HepG2 (cell line): ENCODE results near the gene BOLA3. TPM values are rescaled to one million over a fixed set of nuclear protein-coding genes. Genes with fewer than 3 reads are reported as not detected.

Source experiments
- ETV5 ChIP-seq: IDR thresholded peaks from 2 replicates; pipeline ENCODE4 v1.6.1; 2018; ENCODE audit warnings: missing biosample characterization, missing genetic modification reagents, inconsistent platforms, borderline replicate concordance
- GPBP1L1 ChIP-seq: sonication (generic); formaldehyde crosslinking; IDR thresholded peaks from 2 replicates; pipeline ENCODE4 v1.5.0; 2020; ENCODE audit warnings: mild to moderate bottlenecking, missing genetic modification reagents
- MEIS1 ChIP-seq: sonication (generic); formaldehyde crosslinking; IDR thresholded peaks from 2 replicates; pipeline ENCODE4 v1.9.0; 2021; ENCODE audit warnings: mild to moderate bottlenecking, missing genetic modification reagents, moderate library complexity, borderline replicate concordance
- MXD4 ChIP-seq: IDR thresholded peaks from 2 replicates; pipeline ENCODE4 v1.6.1; 2016; ENCODE audit warnings: mild to moderate bottlenecking, missing biosample characterization, missing genetic modification reagents
- MXI1 ChIP-seq: IDR thresholded peaks from 3 replicates; pipeline ENCODE4 v1.6.1; 2012; ENCODE audit warnings: low read depth, low read length, inconsistent platforms, borderline replicate concordance
- NR0B2 ChIP-seq: sonication (generic); formaldehyde crosslinking; IDR thresholded peaks from 2 replicates; pipeline ENCODE4 v1.4.0; 2020; ENCODE audit warnings: mild to moderate bottlenecking, missing genetic modification reagents
- RBAK ChIP-seq: sonication (generic); formaldehyde crosslinking; IDR thresholded peaks from 2 replicates; pipeline ENCODE4 v1.5.1; 2020; ENCODE audit warnings: mild to moderate bottlenecking, missing genetic modification reagents
- RXRA ChIP-seq: sonication (generic); formaldehyde crosslinking; IDR thresholded peaks from 2 replicates; pipeline ENCODE4 v1.5.1; 2020; ENCODE audit warnings: missing genetic modification reagents
- STAT6 ChIP-seq: sonication (generic); formaldehyde crosslinking; IDR thresholded peaks from 2 replicates; pipeline ENCODE4 v1.4.0; 2020; ENCODE audit warnings: missing genetic modification reagents, mild to moderate bottlenecking, borderline replicate concordance
- ZNF407 ChIP-seq: sonication (generic); formaldehyde crosslinking; IDR thresholded peaks from one replicate; pipeline ENCODE4 v1.5.1; 2020; ENCODE audit warnings: mild to moderate bottlenecking, missing genetic modification reagents; ENCODE audit errors: not compliant biosample characterization
- ZNF543 ChIP-seq: sonication (generic); formaldehyde crosslinking; IDR thresholded peaks from 2 replicates; pipeline ENCODE4 v1.4.0; 2020; ENCODE audit warnings: mild to moderate bottlenecking, missing genetic modification reagents
- ZNF557 ChIP-seq: sonication (generic); formaldehyde crosslinking; IDR thresholded peaks from 2 replicates; pipeline ENCODE4 v1.4.0; 2020; ENCODE audit warnings: missing genetic modification reagents
- ZNF713 ChIP-seq: sonication (generic); formaldehyde crosslinking; IDR thresholded peaks from 2 replicates; pipeline ENCODE4 v1.4.0; 2020; ENCODE audit warnings: mild to moderate bottlenecking, missing genetic modification reagents
- ZNF850 ChIP-seq: sonication (generic); formaldehyde crosslinking; conservative IDR thresholded peaks from 2 replicates; pipeline ENCODE4 v1.9.0; 2021; ENCODE audit warnings: mild to moderate bottlenecking, missing genetic modification reagents
- polyA plus RNA-seq, 8 experiments: library from polyadenylated mRNA; depleted of rRNA in 3 of 8; stranded (reverse) in 7 of 8; unstranded in 1 of 8; fragments of >200 nt; fragmentation: Illumina TruSeq in 4 of 8; extraction: Trizol in 4 of 8; gene quantifications; 2 replicates each; pipeline versions ENCODE4 v1.2.1 to v1.2.3, GENCODE V29; 2011 to 2016; ENCODE audit warnings: low read depth in 4 of 8, missing spikeins in 1 of 8, mixed read lengths in 1 of 8; ENCODE audit not compliant: insufficient read depth in 1 of 8
- total RNA-seq, 5 experiments: library from RNA; depleted of rRNA; stranded (reverse); fragments of >200 nt; fragmentation: Illumina TruSeq; extraction: Trizol; gene quantifications; 2 replicates each; pipeline ENCODE4 v1.2.3, GENCODE V29; 2016; ENCODE audit warnings: low read depth in 1 of 5

Gene BOLA3
- total and polyA plus RNA-seq, 2 of the 13 experiments (the other 11 are each of a cell fraction or from before 2014, with no cell fraction given): 89.7 to 170 TPM

GRCh38 chr2:74119912-74120825 is 27.5 kb downstream of the BOLA3 start (continued):
- TF ChIP-seq ZNF407 (CRISPR knock-in tag) (peak; percentile 97), ZNF557 (no peak), ZNF543 (CRISPR knock-in tag) (peak; percentile 96), STAT6 (CRISPR knock-in tag) (peak; percentile 64; the same call in 1 of the 2 replicates), ZNF713 (CRISPR knock-in tag) (no peak; the same call in 1 of the 2 replicates), MXI1 (no peak), ETV5 (CRISPR knock-in tag) (peak; percentile 98), RBAK (CRISPR knock-in tag) (no peak), ZNF850 (CRISPR knock-in tag) (0 out of 2 replicates have a peak, but pooled peaks have one; percentile 86), MEIS1 (CRISPR knock-in tag) (no peak), NR0B2 (CRISPR knock-in tag) (0 out of 2 replicates have a peak, but pooled peaks have one; percentile 20), RXRA (CRISPR knock-in tag) (peak; percentile 88), MXD4 (CRISPR knock-in tag) (peak; percentile 89), GPBP1L1 (CRISPR knock-in tag) (no peak)
